Testis (tissue), 3 donors: ENCODE data around the gene SHROOM3. TPM values are rescaled to one million over a fixed set of nuclear protein-coding genes. Genes with fewer than 3 reads are reported as not detected.

Experiments used
- DNase-seq: peaks from one replicate; pipeline ENCODE4 v3.0.0-alpha.2; 2019
- H3K27ac ChIP-seq, 2 donors: fragments of 200-600 bp; sonication (generic); one replicate each; pipeline ENCODE4 v1.5.1; 2019
- H3K27me3 ChIP-seq: fragments of 200-600 bp; sonication (generic); one replicate; pipeline ENCODE4 v1.5.1; 2019
- H3K36me3 ChIP-seq: fragments of 200-600 bp; sonication (generic); one replicate; pipeline ENCODE4 v1.5.1; 2017; ENCODE audit warnings: low read depth; ENCODE audit errors: missing control alignments
- H3K4me1 ChIP-seq: fragments of 200-600 bp; sonication (generic); one replicate; pipeline ENCODE4 v1.5.1; 2019
- H3K4me3 ChIP-seq, 2 donors: fragments of 200-600 bp; sonication (generic); one replicate each; pipeline ENCODE4 v1.5.1; 2017 to 2019
- H3K9me3 ChIP-seq: fragments of 200-600 bp; sonication (generic); one replicate; pipeline ENCODE4 v1.5.1; 2017
- POLR2A ChIP-seq: fragments of 450-650 bp; IDR thresholded peaks from one replicate; pipeline ENCODE4 v1.6.1; 2017; ENCODE audit warnings: antibody characterized with exemption, mild to moderate bottlenecking, moderate library complexity
- WGBS, 2 donors: methylation state at CpG; one replicate each; pipeline ENCODE4 v1.1.5; 2018; 5-methylcytosine and 5-hydroxymethylcytosine counted together
- intact Hi-C: fragments of 100-400 bp; cut with DNase I; formaldehyde crosslinking; loops from one replicate; pipeline ENCODE4 v1.15.1; 2023; ENCODE audit warnings: low total_unique reads
- polyA plus RNA-seq: library from polyadenylated mRNA; stranded (reverse); fragments of 350-450 nt; fragmentation: Illumina TruSeq; extraction: RNeasy Lipid Tissue Mini Kit (QIAGEN cat#74804); gene quantifications from one replicate; pipeline ENCODE4 v1.2.3, GENCODE V29; 2014; ENCODE audit warnings: low read depth, low replicate concordance; ENCODE audit not compliant: insufficient read depth
- total RNA-seq, 2 donors: library from RNA; depleted of rRNA; stranded (reverse); fragments of >200 nt; gene quantifications; one replicate each; pipeline ENCODE4 v1.2.3, GENCODE V29; 2016
- TF ChIP-seq, protein P1 (sequence below), 3 experiments: fragments of 450-650 bp in 2 of 3; fragments of 200-600 bp in 1 of 3; sonication (generic) in 1 of 3; IDR thresholded peaks; one replicate each; pipeline ENCODE4 v1.5.1; 2016 to 2019; ENCODE audit warnings: antibody characterized with exemption in 3 of 3, mild to moderate bottlenecking in 2 of 3, moderate library complexity in 1 of 3

The SHROOM3 gene
- total and polyA plus RNA-seq, 3 donors from 2014 or later, result 3.9 to 7.2 (median 6.4) TPM

DNA sequence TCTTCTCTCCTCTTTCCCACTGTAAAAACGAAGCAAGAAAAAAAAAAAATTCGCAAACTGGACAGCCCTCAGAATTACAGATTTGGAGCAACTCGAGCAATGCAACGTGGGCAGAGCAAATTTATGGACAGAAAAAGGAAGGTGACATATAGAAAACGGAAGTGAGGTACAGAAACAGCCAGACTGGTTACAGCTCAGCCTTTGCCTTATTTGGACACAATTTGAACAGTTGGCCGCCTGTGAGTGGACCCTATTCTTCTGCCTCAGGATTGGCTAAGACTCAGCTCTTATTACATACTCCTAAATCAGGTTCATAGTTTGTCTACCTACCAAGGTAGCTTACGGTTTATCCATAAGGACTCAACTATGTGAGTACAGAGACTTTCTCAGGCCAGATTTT, 364.1 kb downstream of the SHROOM3 start:
- no peak for TF ChIP-seq POLR2A
- TF ChIP-seq, protein P1, sequence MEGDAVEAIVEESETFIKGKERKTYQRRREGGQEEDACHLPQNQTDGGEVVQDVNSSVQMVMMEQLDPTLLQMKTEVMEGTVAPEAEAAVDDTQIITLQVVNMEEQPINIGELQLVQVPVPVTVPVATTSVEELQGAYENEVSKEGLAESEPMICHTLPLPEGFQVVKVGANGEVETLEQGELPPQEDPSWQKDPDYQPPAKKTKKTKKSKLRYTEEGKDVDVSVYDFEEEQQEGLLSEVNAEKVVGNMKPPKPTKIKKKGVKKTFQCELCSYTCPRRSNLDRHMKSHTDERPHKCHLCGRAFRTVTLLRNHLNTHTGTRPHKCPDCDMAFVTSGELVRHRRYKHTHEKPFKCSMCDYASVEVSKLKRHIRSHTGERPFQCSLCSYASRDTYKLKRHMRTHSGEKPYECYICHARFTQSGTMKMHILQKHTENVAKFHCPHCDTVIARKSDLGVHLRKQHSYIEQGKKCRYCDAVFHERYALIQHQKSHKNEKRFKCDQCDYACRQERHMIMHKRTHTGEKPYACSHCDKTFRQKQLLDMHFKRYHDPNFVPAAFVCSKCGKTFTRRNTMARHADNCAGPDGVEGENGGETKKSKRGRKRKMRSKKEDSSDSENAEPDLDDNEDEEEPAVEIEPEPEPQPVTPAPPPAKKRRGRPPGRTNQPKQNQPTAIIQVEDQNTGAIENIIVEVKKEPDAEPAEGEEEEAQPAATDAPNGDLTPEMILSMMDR (IDR thresholded peaks at IDR 0.05), result no peak
- no peaks in the 10 kb centered on the region for H3K36me3 ChIP-seq
- no peak overlapping the region for H3K27ac ChIP-seq
- 69 to 70% methylated on average over 7 of the region's 7 CpGs for WGBS, 2 donors
- H3K4me3 ChIP-seq, result no peak overlapping the region
- no peaks in the 10 kb centered on the region for H3K4me1 ChIP-seq
- intact Hi-C loops, result no loop called here
- no peak for DNase-seq
- no peaks in the 10 kb centered on the region for H3K27me3 ChIP-seq
- no peaks in the 10 kb centered on the region for H3K9me3 ChIP-seq

DNA sequence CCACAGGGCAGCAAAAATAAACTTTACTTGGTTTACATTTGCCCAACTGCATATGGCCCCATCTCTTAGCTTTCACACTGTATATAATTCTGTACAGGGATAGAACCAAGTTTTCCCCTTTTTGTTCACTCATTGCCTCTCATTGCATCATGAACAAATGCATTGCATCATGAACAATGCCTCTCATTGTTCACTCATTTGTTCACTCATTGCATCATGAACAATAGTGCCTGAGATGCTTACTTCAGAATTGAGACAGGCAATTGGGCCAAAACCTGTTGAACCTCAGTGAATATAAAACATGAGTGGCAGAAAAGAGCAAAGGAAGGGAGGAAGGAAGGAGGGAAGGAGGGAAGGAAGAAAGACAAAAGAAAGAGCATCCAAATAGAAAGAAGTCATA, 364.7 kb downstream of the SHROOM3 start:
- H3K9me3 ChIP-seq, result no peaks in the 10 kb centered on the region
- no peak overlapping the region for H3K27ac ChIP-seq
- TF ChIP-seq POLR2A, result no peak
- TF ChIP-seq, protein P1 (IDR thresholded peaks at IDR 0.05), result no peak
- no peaks in the 10 kb centered on the region for H3K27me3 ChIP-seq
- H3K4me3 ChIP-seq, result no peak overlapping the region
- intact Hi-C loops, result no loop called here
- no peak for DNase-seq
- H3K4me1 ChIP-seq, result no peaks in the 10 kb centered on the region
- H3K36me3 ChIP-seq, result no peaks in the 10 kb centered on the region

DNA sequence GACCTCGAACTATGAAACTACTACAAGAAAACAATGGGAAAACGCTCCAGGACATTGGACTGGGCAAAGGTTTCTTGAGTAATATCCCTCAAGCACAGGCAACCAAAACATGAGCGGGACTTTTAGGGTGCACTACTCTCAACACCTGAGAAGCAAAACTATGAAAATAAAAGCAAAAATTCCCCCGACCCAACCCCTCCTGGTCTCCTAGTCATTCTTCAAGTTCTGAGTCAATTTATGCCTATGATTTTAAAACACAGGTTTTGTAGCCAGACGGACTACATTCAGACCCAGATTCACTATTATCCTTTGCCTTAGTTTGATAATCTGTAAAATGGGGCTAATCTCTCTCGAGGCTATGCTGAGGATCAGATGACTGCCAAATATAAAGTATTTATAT, 365.9 kb downstream of the SHROOM3 start:
- TF ChIP-seq POLR2A, result no peak
- TF ChIP-seq, protein P1 (IDR thresholded peaks at IDR 0.05), result no peak
- DNase-seq, result no peak
- intact Hi-C loops, result no loop called here
- Histone ChIP-seq H3K27ac (no peak overlapping the region), H3K36me3 (no peaks in the 10 kb centered on the region), H3K4me1 (no peaks in the 10 kb centered on the region), H3K4me3 (no peak overlapping the region), H3K9me3 (no peaks in the 10 kb centered on the region), H3K27me3 (no peaks in the 10 kb centered on the region)
- WGBS, 2 donors, result 77 to 83% methylated on average over 6 of the region's 6 CpGs

DNA sequence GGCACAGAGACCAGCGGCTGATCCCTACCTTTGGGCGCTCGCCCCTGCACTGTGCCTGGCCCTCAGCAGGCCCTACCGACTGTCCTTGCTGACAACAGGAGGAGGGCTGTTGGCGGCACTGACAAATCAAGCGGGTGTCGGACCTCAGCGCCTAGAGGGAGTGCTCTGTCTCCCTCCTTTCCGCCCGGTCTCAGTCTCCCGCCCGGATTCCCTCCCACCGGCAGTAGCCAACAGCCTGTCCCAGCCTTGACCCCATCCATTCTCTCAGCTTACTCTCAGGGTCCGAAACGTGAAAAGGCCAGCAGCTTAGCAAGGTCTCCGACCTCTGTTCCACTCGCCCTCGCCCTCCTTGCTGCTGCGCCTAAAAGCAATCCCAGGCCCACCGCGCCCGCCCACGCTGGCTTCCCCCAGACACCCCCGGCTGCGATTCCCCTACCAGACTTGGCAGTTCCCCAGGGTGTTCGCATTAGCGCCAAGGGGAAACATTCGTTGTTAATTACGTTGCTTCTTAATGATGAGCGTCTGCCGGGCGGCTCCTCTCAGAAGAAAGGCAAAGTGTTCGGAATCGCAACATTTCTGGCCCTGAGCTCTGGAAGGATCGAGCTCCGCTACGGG, 366.7 kb downstream of the SHROOM3 start:
- intact Hi-C loops, result no loop called here
- no peaks in the 10 kb centered on the region for H3K27me3 ChIP-seq
- TF ChIP-seq, protein P1 (IDR thresholded peaks at IDR 0.05), result no peak
- no peak for TF ChIP-seq POLR2A
- H3K27ac ChIP-seq, result peak overlapping the region in 1 of 2 donors; percentile 60
- no peaks in the 10 kb centered on the region for H3K4me1 ChIP-seq
- H3K4me3 ChIP-seq, result peak overlapping the region; percentile 39 to 48
- no peaks in the 10 kb centered on the region for H3K9me3 ChIP-seq
- WGBS, 2 donors, result 11 to 13% methylated on average over 16 to 37 of the region's 37 CpGs
- no peaks in the 10 kb centered on the region for H3K36me3 ChIP-seq
- DNase-seq, result peak; percentile 44
